Vagina (tissue), 2 donors: ENCODE data around the gene CFAP61. TPM values are rescaled to one million over a fixed set of nuclear protein-coding genes. Genes with fewer than 3 reads are reported as not detected.

Source experiments
- DNase-seq, 2 donors: peaks; one replicate each; pipeline ENCODE4 v3.0.0-alpha.2; 2017; ENCODE audit errors: extremely low spot score in 2 of 2
- H3K27ac ChIP-seq: fragments of 200-600 bp; sonication (generic); one replicate; pipeline ENCODE4 v1.5.1; 2019
- H3K27me3 ChIP-seq: fragments of 200-600 bp; sonication (generic); one replicate; pipeline ENCODE4 v1.5.1; 2019
- H3K36me3 ChIP-seq, 2 donors: fragments of 200-600 bp; sonication (generic); one replicate each; pipeline ENCODE4 v1.5.1; 2017 to 2019
- H3K4me1 ChIP-seq: fragments of 200-600 bp; sonication (generic); one replicate; pipeline ENCODE4 v1.5.1; 2019
- H3K4me3 ChIP-seq, 2 donors: fragments of 200-600 bp; sonication (generic); 1 replicate in 1 of 2; 2 replicates in 1 of 2; pipeline ENCODE4 v1.5.1; 2016 to 2019
- H3K9me3 ChIP-seq: fragments of 200-600 bp; sonication (generic); one replicate; pipeline ENCODE4 v1.5.1; 2019
- CTCF ChIP-seq, 3 experiments: fragments of 450-650 bp in 2 of 3; fragments of 200-600 bp in 1 of 3; sonication (generic) in 1 of 3; IDR thresholded peaks; one replicate each; pipeline ENCODE4 v1.5.1; 2017 to 2019; ENCODE audit warnings: antibody characterized with exemption in 3 of 3, mild to moderate bottlenecking in 2 of 3, moderate library complexity in 2 of 3
- POLR2A ChIP-seq, 2 donors: fragments of 450-650 bp; IDR thresholded peaks; one replicate each; pipeline ENCODE4 v1.6.1; 2017; ENCODE audit warnings: antibody characterized with exemption in 2 of 2, mild to moderate bottlenecking in 2 of 2, moderate library complexity in 2 of 2
- POLR2AphosphoS5 ChIP-seq, 2 donors: sonication (generic); formaldehyde crosslinking; IDR thresholded peaks; one replicate each; pipeline ENCODE4 v1.9.0; 2017; ENCODE audit warnings: antibody characterized with exemption in 2 of 2, mild to moderate bottlenecking in 2 of 2, low read depth in 1 of 2; ENCODE audit not compliant: insufficient read depth in 1 of 2
- intact Hi-C: fragments of 100-400 bp; cut with DNase I; formaldehyde crosslinking; loops from one replicate; pipeline ENCODE4 v1.15.1; 2023
- small RNA-seq: library from RNA; depleted of rRNA; stranded (forward); fragments of <200 nt; gene quantifications from one replicate; pipeline ENCODE3, GENCODE V24; 2016
- total RNA-seq: library from RNA; depleted of rRNA; stranded (reverse); fragments of >200 nt; gene quantifications from one replicate; pipeline ENCODE4 v1.2.3, GENCODE V29; 2016

CFAP61 gene
- total RNA-seq, 1 donor from 2014 or later: 1.5 TPM

GRCh38 chr20:20407891-20408805 lies 355.8 kb downstream of the CFAP61 start:
- Histone ChIP-seq H3K36me3 (no peaks in the 10 kb centered on the region), H3K9me3 (no peaks in the 10 kb centered on the region), H3K4me1 (no peaks in the 10 kb centered on the region), H3K27me3 (no peaks in the 10 kb centered on the region), H3K27ac (no peak overlapping the region), H3K4me3 (no peak overlapping the region)
- TF ChIP-seq POLR2AphosphoS5 (IDR thresholded peaks at IDR 0.05; ENCODE audit: insufficient read depth in 1 of 2, low read depth in 1 of 2) (no peak), CTCF (IDR thresholded peaks at IDR 0.05) (no peak), POLR2A (IDR thresholded peaks at IDR 0.05) (no peak)
- DNase-seq: no peak
- intact Hi-C loops: no loop called here

GRCh38 chr20:20409331-20409730 lies 357.0 kb downstream of the CFAP61 start:
- H3K27me3 ChIP-seq: no peaks in the 10 kb centered on the region
- DNase-seq: no peak
- no peak overlapping the region for H3K27ac ChIP-seq
- H3K9me3 ChIP-seq: no peaks in the 10 kb centered on the region
- H3K4me3 ChIP-seq: no peak overlapping the region
- intact Hi-C loops: no loop called here
- no peaks in the 10 kb centered on the region for H3K36me3 ChIP-seq
- no peaks in the 10 kb centered on the region for H3K4me1 ChIP-seq
- TF ChIP-seq POLR2A (IDR thresholded peaks at IDR 0.05): no peak
- no peak for TF ChIP-seq POLR2AphosphoS5 (IDR thresholded peaks at IDR 0.05; ENCODE audit: insufficient read depth in 1 of 2, low read depth in 1 of 2)
- TF ChIP-seq CTCF (IDR thresholded peaks at IDR 0.05): no peak

Small RNAs within 50 kb of the gene (small RNA-seq; reads per million reads assigned to genes)
- gene RN7SL690P: not detected

Other genes with a start within 250 kb of the CFAP61 start
- gene NAA20, start 35.2 kb upstream of the CFAP61 start, total RNA-seq: 28.2 TPM
- gene CRNKL1, start 66 bp upstream of the CFAP61 start, total RNA-seq: 15.2 TPM